Adrenal gland (tissue), 12 donors: Measurements from ENCODE around the gene HIRA. TPM values are rescaled to one million over a fixed set of nuclear protein-coding genes. Genes with fewer than 3 reads are reported as not detected.
A peak's percentile ranks its signal among the peaks of the same experiment; 100 is the strongest.

Experiments used
- DNase-seq, 7 donors: peaks; one replicate each; pipeline ENCODE4 v3.0.0-alpha.2; 2019 to 2020
- H3K27ac ChIP-seq, 5 donors: fragments of 200-600 bp; sonication (generic) in 4 of 5; 1 replicate in 3 of 5; 2 replicates in 2 of 5; pipeline versions ENCODE4 v1.5.1 to v1.8.0; 2016 to 2020; ENCODE audit warnings: mild to moderate bottlenecking in 1 of 5
- H3K27me3 ChIP-seq: fragments of 200-600 bp; 2 replicates; pipeline ENCODE4 v1.8.0; 2021
- H3K36me3 ChIP-seq, 2 donors: fragments of 200-600 bp; replicated peaks in 1 of 2; 1 replicate in 1 of 2; 2 replicates in 1 of 2; pipeline versions ENCODE4 v1.5.1 to v1.8.0; 2018 to 2022
- H3K4me1 ChIP-seq, 2 donors: fragments of 200-600 bp; replicated peaks in 1 of 2; 1 replicate in 1 of 2; 2 replicates in 1 of 2; pipeline versions ENCODE4 v1.5.1 to v1.8.0; 2018 to 2021
- H3K4me3 ChIP-seq, 4 donors: fragments of 200-600 bp; sonication (generic) in 3 of 4; one replicate each; pipeline ENCODE4 v1.5.1; 2016 to 2018
- H3K9me3 ChIP-seq, 3 donors: fragments of 200-600 bp; sonication (generic) in 1 of 3; replicated peaks in 1 of 3; 1 replicate in 2 of 3; 2 replicates in 1 of 3; pipeline versions ENCODE4 v1.5.1 to v1.8.0; 2016 to 2021
- POLR2A ChIP-seq, 2 donors: fragments of 450-650 bp; IDR thresholded peaks; one replicate each; pipeline ENCODE4 v1.6.1; 2017; ENCODE audit warnings: antibody characterized with exemption in 2 of 2, mild to moderate bottlenecking in 2 of 2, moderate library complexity in 1 of 2
- WGBS, 4 donors: extraction: QIAGEN DNeasy Blood & Tissue Kit in 2 of 4; methylation state at CpG; one replicate each; pipeline versions ENCODE4 v1.1.5 to v1.1.7; 2013 to 2017; 5-methylcytosine and 5-hydroxymethylcytosine counted together
- intact Hi-C, 2 donors: fragments of 100-400 bp; cut with DNase I; formaldehyde crosslinking; loops; one replicate each; pipeline versions ENCODE4 v1.14.1 to v1.15.0; 2022 to 2023
- polyA plus RNA-seq, 3 donors: library from polyadenylated mRNA; stranded (reverse); fragments of 200-250 nt in 2 of 3; fragments of 350-450 nt in 1 of 3; fragmentation: Illumina TruSeq in 1 of 3; extraction: RNeasy Lipid Tissue Mini Kit (QIAGEN cat#74804) in 1 of 3; gene quantifications; one replicate each; pipeline ENCODE4 v1.2.3, GENCODE V29; 2013 to 2014
- total RNA-seq, 9 donors: library from RNA; depleted of rRNA in 4 of 9; stranded (reverse); fragments of >200 nt in 4 of 9; fragments of 120-200 nt in 1 of 9; fragmentation: NEBNext Ultra II Directional in 1 of 9; extraction: Animal tissue kit (Norgen Biotek cat#: 25700) in 1 of 9; gene quantifications; one replicate each; pipeline versions ENCODE4 v1.1.0 to v1.2.4, GENCODE V29; 2013 to 2023
- TF ChIP-seq, protein P1 (sequence below), 6 experiments: fragments of 450-650 bp in 4 of 6; fragments of 200-600 bp in 2 of 6; sonication (generic) in 1 of 6; IDR thresholded peaks; 1 replicate in 5 of 6; 2 replicates in 1 of 6; pipeline versions ENCODE4 v1.5.1 to v1.8.0; 2016 to 2021; ENCODE audit warnings: antibody characterized with exemption in 6 of 6, mild to moderate bottlenecking in 2 of 6, moderate library complexity in 1 of 6
- donor health status: healthy with polysubstance abuse.
- donor health status: Bipolar disorder and iron deficiency.
- donor health status: DM: yes; HTN: yes; CAD: no.
- donor health status: DM: no; HTN: no; CAD: no.
- donor health status: DM: no; HTN: no; CAD: no.
- donor health status: DM: yes; HTN: yes; CAD: no.

The HIRA gene
- total and polyA plus RNA-seq, 12 donors, result 8.4 to 47.8 (median 20.8) TPM

DNA sequence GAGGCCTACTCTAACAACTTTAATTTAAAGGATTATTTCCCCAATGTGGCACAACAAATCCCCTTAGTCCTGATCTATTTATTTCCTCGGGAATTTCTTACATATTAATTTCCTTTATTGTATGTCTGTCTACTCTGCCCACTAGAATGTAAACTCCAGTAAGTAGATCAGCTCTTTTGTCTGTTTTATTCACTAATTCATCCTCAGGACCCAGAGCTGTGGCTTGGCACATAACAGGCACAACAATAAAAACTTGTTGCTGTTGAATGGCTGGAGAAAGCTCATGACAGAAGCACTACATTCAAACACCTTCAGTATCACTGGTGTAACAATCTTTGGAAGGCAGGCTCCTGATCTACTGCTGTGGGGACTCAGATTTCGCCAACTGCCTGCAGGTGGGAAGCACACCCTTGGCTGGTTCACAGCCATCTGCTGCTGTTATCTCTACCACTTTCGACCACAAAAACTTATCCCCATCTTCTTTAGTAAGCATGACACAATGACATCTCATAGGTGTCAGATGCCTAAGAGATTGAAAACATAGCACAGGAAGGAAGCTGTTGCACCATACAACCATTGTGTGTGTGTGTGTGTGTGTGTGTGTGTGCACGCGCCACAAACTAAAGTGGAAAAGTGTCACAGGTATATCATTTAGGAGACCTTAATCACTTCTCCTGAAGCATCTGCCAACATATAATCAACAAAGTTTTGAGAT, 11.9 kb downstream of the HIRA start:
- intact Hi-C loops, result no loop called here

DNA sequence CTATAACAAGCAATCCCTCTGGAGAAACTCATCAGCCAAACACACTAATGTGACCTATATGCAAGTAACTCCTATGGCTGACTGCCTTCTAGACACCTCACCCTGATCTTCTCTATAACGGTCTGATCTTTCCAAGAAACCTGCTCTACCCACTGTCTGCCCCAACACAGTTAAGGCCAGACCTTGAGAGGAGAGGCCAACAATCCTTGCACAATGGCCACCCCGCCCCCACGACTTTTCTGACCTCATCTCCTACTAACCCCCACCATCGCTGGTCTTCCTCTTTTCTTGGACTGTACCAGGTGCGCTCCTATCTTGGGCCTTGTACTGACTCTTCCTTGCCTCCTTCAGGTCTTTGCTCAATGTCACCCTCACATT, 12.5 kb downstream of the HIRA start:
- H3K4me1 ChIP-seq, result peaks cover 0 to 11% of the 10 kb centered on the region in 2 donors
- no peaks in the 10 kb centered on the region for H3K36me3 ChIP-seq
- no peak overlapping the region for H3K27ac ChIP-seq
- H3K9me3 ChIP-seq, result no peaks in the 10 kb centered on the region
- no peaks in the 10 kb centered on the region for H3K27me3 ChIP-seq
- intact Hi-C loops, result no loop called here
- TF ChIP-seq, protein P1, sequence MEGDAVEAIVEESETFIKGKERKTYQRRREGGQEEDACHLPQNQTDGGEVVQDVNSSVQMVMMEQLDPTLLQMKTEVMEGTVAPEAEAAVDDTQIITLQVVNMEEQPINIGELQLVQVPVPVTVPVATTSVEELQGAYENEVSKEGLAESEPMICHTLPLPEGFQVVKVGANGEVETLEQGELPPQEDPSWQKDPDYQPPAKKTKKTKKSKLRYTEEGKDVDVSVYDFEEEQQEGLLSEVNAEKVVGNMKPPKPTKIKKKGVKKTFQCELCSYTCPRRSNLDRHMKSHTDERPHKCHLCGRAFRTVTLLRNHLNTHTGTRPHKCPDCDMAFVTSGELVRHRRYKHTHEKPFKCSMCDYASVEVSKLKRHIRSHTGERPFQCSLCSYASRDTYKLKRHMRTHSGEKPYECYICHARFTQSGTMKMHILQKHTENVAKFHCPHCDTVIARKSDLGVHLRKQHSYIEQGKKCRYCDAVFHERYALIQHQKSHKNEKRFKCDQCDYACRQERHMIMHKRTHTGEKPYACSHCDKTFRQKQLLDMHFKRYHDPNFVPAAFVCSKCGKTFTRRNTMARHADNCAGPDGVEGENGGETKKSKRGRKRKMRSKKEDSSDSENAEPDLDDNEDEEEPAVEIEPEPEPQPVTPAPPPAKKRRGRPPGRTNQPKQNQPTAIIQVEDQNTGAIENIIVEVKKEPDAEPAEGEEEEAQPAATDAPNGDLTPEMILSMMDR (IDR thresholded peaks at IDR 0.05), result no peak
- TF ChIP-seq POLR2A (IDR thresholded peaks at IDR 0.05), result no peak
- WGBS, 4 donors, result 64 to 69% (median 67%) methylated on average over 5 of the region's 5 CpGs
- no peak overlapping the region for H3K4me3 ChIP-seq
- peak in 4 of 7 donors; percentile 21 to 51 (median 31) for DNase-seq

More for the DNA sequence above, 11.9 kb downstream of the HIRA start:
- H3K36me3 ChIP-seq, result no peaks in the 10 kb centered on the region
- no peak overlapping the region for H3K27ac ChIP-seq
- peak in 1 of 7 donors; percentile 36 for DNase-seq
- no peak for TF ChIP-seq POLR2A (IDR thresholded peaks at IDR 0.05)
- TF ChIP-seq, protein P1 (IDR thresholded peaks at IDR 0.05), result no peak
- WGBS, 4 donors, result 76 to 90% (median 81%) methylated on average over 5 of the region's 5 CpGs
- no peak overlapping the region for H3K4me3 ChIP-seq
- H3K4me1 ChIP-seq, result peaks cover 0 to 15% of the 10 kb centered on the region in 2 donors
- H3K27me3 ChIP-seq, result no peaks in the 10 kb centered on the region
- no peaks in the 10 kb centered on the region for H3K9me3 ChIP-seq

DNA sequence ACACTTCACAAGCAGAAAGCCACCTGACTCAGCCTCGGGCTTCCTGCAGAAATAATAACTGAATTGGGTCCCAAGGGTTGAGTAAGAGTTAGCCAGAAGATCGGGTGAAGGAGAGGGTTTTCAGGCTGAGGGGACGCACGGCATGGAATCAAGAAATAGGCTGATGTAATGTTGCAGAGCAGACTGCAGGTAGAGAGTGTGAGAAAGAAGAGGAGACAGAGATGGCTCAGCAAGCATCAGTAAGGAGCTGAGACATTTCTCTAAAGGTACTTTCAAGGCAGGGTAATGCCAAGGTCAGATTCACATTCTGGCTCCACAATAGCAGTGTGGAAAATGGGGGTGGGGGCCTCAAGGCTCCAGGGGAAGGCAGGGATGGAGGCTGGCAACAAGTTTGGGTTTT, 18.6 kb downstream of the HIRA start:
- Histone ChIP-seq H3K36me3 (peaks cover 0 to 24% of the 10 kb centered on the region in 2 donors), H3K27ac (no peak overlapping the region), H3K9me3 (no peaks in the 10 kb centered on the region), H3K4me1 (peaks cover 0 to 9% of the 10 kb centered on the region in 2 donors), H3K4me3 (no peak overlapping the region), H3K27me3 (no peaks in the 10 kb centered on the region)
- no peak for DNase-seq
- intact Hi-C loops, result no loop called here
- 58 to 71% (median 60%) methylated on average over 4 of the region's 4 CpGs for WGBS, 4 donors
- TF ChIP-seq, protein P1 (IDR thresholded peaks at IDR 0.05), result no peak
- TF ChIP-seq POLR2A (IDR thresholded peaks at IDR 0.05), result no peak

DNA sequence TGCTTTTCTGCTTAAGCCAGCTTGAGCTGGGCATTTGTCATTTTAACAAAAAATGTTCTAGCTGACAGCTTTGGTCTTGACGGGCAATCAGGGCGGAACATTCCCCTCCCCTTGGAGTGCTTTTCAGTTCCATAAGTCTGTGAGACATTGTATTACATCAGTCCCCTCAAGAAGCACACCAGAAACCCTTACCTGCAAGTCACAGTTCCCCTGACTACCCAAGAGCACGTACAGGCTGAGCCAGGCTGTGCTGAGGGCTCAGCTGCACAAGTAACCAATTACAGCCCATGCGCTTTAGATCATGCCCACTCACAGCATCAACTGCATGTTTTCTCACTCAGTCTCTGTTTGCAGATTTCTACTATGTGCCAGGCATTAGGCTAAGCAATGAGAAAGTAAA, 19.1 kb downstream of the HIRA start:
- Histone ChIP-seq H3K4me1 (peaks cover 0 to 9% of the 10 kb centered on the region in 2 donors), H3K36me3 (peaks cover 0 to 28% of the 10 kb centered on the region in 2 donors), H3K9me3 (no peaks in the 10 kb centered on the region), H3K4me3 (no peak overlapping the region), H3K27ac (no peak overlapping the region), H3K27me3 (no peaks in the 10 kb centered on the region)
- DNase-seq, result no peak
- intact Hi-C loops, result no loop called here
- 71 to 86% (median 77%) methylated on average over 4 of the region's 4 CpGs for WGBS, 4 donors
- TF ChIP-seq, protein P1 (IDR thresholded peaks at IDR 0.05), result no peak
- no peak for TF ChIP-seq POLR2A (IDR thresholded peaks at IDR 0.05)
